K562 (cell line): Measurements from ENCODE around the gene OPA3. TPM values are rescaled to one million over a fixed set of nuclear protein-coding genes. Genes with fewer than 3 reads are reported as not detected.

Source experiments
- ARID3A ChIP-seq: IDR thresholded peaks from 2 replicates; pipeline ENCODE4 v1.6.1; 2012; ENCODE audit warnings: low read depth, low read length, improper control_type of control experiment, borderline replicate concordance
- ATF7 ChIP-seq: fragments of 450-650 bp; IDR thresholded peaks from 2 replicates; pipeline ENCODE4 v1.7.1; 2014; ENCODE audit warnings: mild to moderate bottlenecking, moderate library complexity
- BRD9 ChIP-seq: fragments of 450-650 bp; IDR thresholded peaks from 2 replicates; pipeline ENCODE4 v1.6.1; 2018; ENCODE audit warnings: low read depth; ENCODE audit not compliant: partially characterized antibody
- CREM ChIP-seq: IDR thresholded peaks from 2 replicates; pipeline ENCODE4 v1.6.1; 2014; ENCODE audit warnings: antibody characterized with exemption, low read depth
- DEAF1 ChIP-seq: fragments of 450-650 bp; formaldehyde crosslinking; IDR thresholded peaks from 2 replicates; pipeline ENCODE4 v1.4.0; 2020; ENCODE audit warnings: mild to moderate bottlenecking, moderate library complexity
- RAD21 ChIP-seq, 2 experiments: fragments of 250-450 bp in 1 of 2; fragments of 450-650 bp in 1 of 2; sonication (Bioruptor Pico) in 1 of 2; formaldehyde crosslinking in 1 of 2; IDR thresholded peaks in 1 of 2; conservative IDR thresholded peaks in 1 of 2; 2 replicates each; pipeline versions ENCODE4 v1.4.0 to v1.8.0; 2020 to 2022; ENCODE audit warnings: mild to moderate bottlenecking in 2 of 2, moderate library complexity in 1 of 2
- REST ChIP-seq, 2 experiments: fragments of 450-650 bp; formaldehyde crosslinking in 1 of 2; IDR thresholded peaks; 2 replicates each; pipeline versions ENCODE4 v1.4.0 to v1.6.1; 2014 to 2020; ENCODE audit warnings: mild to moderate bottlenecking in 2 of 2, borderline replicate concordance in 1 of 2, low read depth in 1 of 2
- SIN3A ChIP-seq, 2 experiments: fragments of 150-350 bp in 1 of 2; IDR thresholded peaks; 2 replicates each; pipeline ENCODE4 v1.6.1; 2011 to 2016; ENCODE audit warnings: borderline replicate concordance in 2 of 2, low read depth in 2 of 2, low read length in 2 of 2, mild to moderate bottlenecking in 2 of 2, moderate library complexity in 2 of 2; ENCODE audit not compliant: control insufficient read depth in 1 of 2
- ZSCAN32 ChIP-seq: fragments of 450-650 bp; formaldehyde crosslinking; IDR thresholded peaks from 2 replicates; pipeline ENCODE4 v1.4.0; 2020; ENCODE audit warnings: mild to moderate bottlenecking, moderate library complexity
- polyA plus RNA-seq, 8 experiments: library from polyadenylated mRNA; depleted of rRNA in 4 of 8; stranded (reverse) in 5 of 8; unstranded in 3 of 8; fragments of >200 nt; fragmentation: Nextera tagmentation in 2 of 8; fragmentation: Illumina TruSeq in 1 of 8; extraction: Ambion mirVana in 2 of 8; extraction: Trizol in 1 of 8; gene quantifications; 2 replicates each; pipeline versions ENCODE4 v1.2.1 to v1.2.3, GENCODE V29; 2011 to 2014; ENCODE audit warnings: inconsistent platforms in 1 of 8, missing spikeins in 1 of 8
- total RNA-seq, 7 experiments: library from RNA; depleted of rRNA in 6 of 7; stranded (reverse); fragments of >200 nt in 6 of 7; fragmentation: Illumina TruSeq in 2 of 7; extraction: Trizol in 2 of 7; gene quantifications; 2 replicates each; pipeline versions ENCODE4 v1.2.1 to v1.2.3, GENCODE V29; 2011 to 2021; ENCODE audit warnings: low replicate concordance in 1 of 7

The OPA3 gene
- total and polyA plus RNA-seq, 9 of the 15 experiments (the other 6 are each of a cell fraction or from before 2014, with no cell fraction given): 1.4 to 18.8 (median 9.0) TPM

GRCh38 chr19:45558399-45558878, 26.2 kb downstream of the OPA3 start (continued):
- TF ChIP-seq REST (IDR thresholded peaks at IDR 0.05; ENCODE audit: borderline replicate concordance) (peak; percentile 76; the same call in 1 of the 2 replicates), REST (CRISPR knock-in tag; IDR thresholded peaks at IDR 0.05; ENCODE audit: low read depth) (no peak), RAD21 (CRISPR knock-in tag; conservative IDR thresholded peaks at IDR 0.05 in 1 of 2, IDR thresholded peaks at IDR 0.05 in 1 of 2) (peak; percentile 65 to 84), ATF7 (peak; percentile 76), SIN3A (IDR thresholded peaks at IDR 0.05; ENCODE audit: borderline replicate concordance in 2 of 2, control insufficient read depth in 1 of 2, low read depth in 2 of 2, low read length in 2 of 2) (no peak), ARID3A (peak; percentile 50; the same call in 1 of the 2 replicates), DEAF1 (CRISPR knock-in tag) (0 out of 2 replicates have a peak, but pooled peaks have one; percentile 58), CREM (peak; percentile 67), ZSCAN32 (CRISPR knock-in tag) (no peak), BRD9 (peak; percentile 56)
